H1 (cell line): ENCODE data around the gene TSC22D3. TPM values are rescaled to one million over a fixed set of nuclear protein-coding genes. Genes with fewer than 3 reads are reported as not detected.

Experiments
- CTCF ChIA-PET: fragments of 300-600 bp; sonication (Branson Sonifier 250); formaldehyde crosslinking; loops from one replicate; lab custom pipeline; 2021; ENCODE audit not compliant: partially characterized antibody; lab: Charles Lee
- POLR2A ChIA-PET: fragments of 300-600 bp; sonication (Branson Sonifier 250); formaldehyde crosslinking; loops from one replicate; lab custom pipeline; 2021; ENCODE audit warnings: inconsistent platforms; ENCODE audit not compliant: partially characterized antibody; lab: Charles Lee
- DNase-seq, 2 experiments: peaks; one replicate each; pipeline versions ENCODE4 v3.0.0 to v3.0.0-alpha.2; 2010 to 2022; ENCODE audit warnings: low spot score in 2 of 2, low read depth in 1 of 2, mixed read lengths in 1 of 2
- FAIRE-seq: peaks from 2 replicates; lab custom pipeline; 2011; peaks lifted over from hg19 to GRCh38; lab: Jason Lieb, UNC
- H2AFZ ChIP-seq: 2 replicates; pipeline ENCODE4 v1.8.1; 2012; ENCODE audit warnings: low read length, inconsistent platforms
- H2AK5ac ChIP-seq: 2 replicates; pipeline ENCODE4 v1.6.1; 2013; ENCODE audit warnings: low read depth, low read length
- H2BK120ac ChIP-seq: replicated peaks from 2 replicates; pipeline ENCODE3; 2013; ENCODE audit warnings: low read depth, low read length, inconsistent platforms
- H2BK12ac ChIP-seq: 2 replicates; pipeline ENCODE4 v1.6.1; 2013; ENCODE audit warnings: low read depth, low read length
- H2BK15ac ChIP-seq: 2 replicates; pipeline ENCODE4 v1.6.1; 2013; ENCODE audit warnings: low read length
- H2BK20ac ChIP-seq: 2 replicates; pipeline ENCODE4 v1.6.1; 2013; ENCODE audit warnings: low read length
- H2BK5ac ChIP-seq: 2 replicates; pipeline ENCODE4 v1.6.1; 2013; ENCODE audit warnings: low read depth, low read length
- H3K14ac ChIP-seq: 2 replicates; pipeline ENCODE4 v1.6.1; 2013; ENCODE audit warnings: inconsistent platforms; ENCODE audit not compliant: insufficient read length
- H3K18ac ChIP-seq: 2 replicates; pipeline ENCODE4 v1.6.1; 2013; ENCODE audit warnings: low read length; ENCODE audit errors: extremely low read depth
- H3K23ac ChIP-seq: 2 replicates; pipeline ENCODE4 v1.6.1; 2013; ENCODE audit warnings: inconsistent platforms; ENCODE audit not compliant: insufficient read length
- H3K23me2 ChIP-seq: 2 replicates; pipeline ENCODE4 v1.6.1; 2013; ENCODE audit warnings: low read depth, low read length
- H3K27ac ChIP-seq: 2 replicates; pipeline ENCODE4 v1.6.1; 2011; ENCODE audit warnings: low read depth, low read length, inconsistent platforms
- H3K27me3 ChIP-seq, 4 experiments: replicated peaks in 1 of 4; 1 replicate in 1 of 4; 2 replicates in 3 of 4; pipeline versions ENCODE4 v1.6.1 to v1.8.1; 2011 to 2013; ENCODE audit warnings: low read length in 3 of 4, mild to moderate bottlenecking in 3 of 4, inconsistent platforms in 2 of 4, mixed read lengths in 2 of 4, moderate library complexity in 1 of 4; ENCODE audit not compliant: control insufficient read depth in 3 of 4, insufficient read depth in 3 of 4; ENCODE audit errors: extremely low read depth in 1 of 4
- H3K36me3 ChIP-seq, 4 experiments: 2 replicates each; pipeline versions ENCODE4 v1.6.1 to v1.8.1; 2011 to 2013; ENCODE audit warnings: mild to moderate bottlenecking in 4 of 4, low read length in 3 of 4, moderate library complexity in 2 of 4, control low read depth in 1 of 4, inconsistent platforms in 1 of 4; ENCODE audit not compliant: insufficient read depth in 4 of 4, control insufficient read depth in 2 of 4
- H3K4ac ChIP-seq: replicated peaks from 2 replicates; pipeline ENCODE3; 2013; ENCODE audit warnings: low read length, low read depth, mixed read lengths, inconsistent platforms; ENCODE audit not compliant: insufficient read length
- H3K4me1 ChIP-seq, 4 experiments: replicated peaks in 1 of 4; 1 replicate in 1 of 4; 2 replicates in 3 of 4; pipeline versions ENCODE4 v1.6.1 to v1.8.1; 2011 to 2013; ENCODE audit warnings: low read length in 3 of 4, inconsistent platforms in 2 of 4, mixed read lengths in 1 of 4; ENCODE audit not compliant: insufficient read depth in 4 of 4, control insufficient read depth in 3 of 4
- H3K4me2 ChIP-seq, 2 experiments: 2 replicates each; pipeline versions ENCODE4 v1.6.1 to v1.8.1; 2011 to 2013; ENCODE audit warnings: low read depth in 2 of 2, low read length in 2 of 2, control low read depth in 1 of 2, inconsistent platforms in 1 of 2, mild to moderate bottlenecking in 1 of 2; ENCODE audit not compliant: insufficient read depth in 1 of 2
- H3K4me3 ChIP-seq, 4 experiments: fragments of 200-600, 300-600 bp in 1 of 4; sonication (generic), shearing (Covaris generic), sonication (Bioruptor Twin) in 1 of 4; 2 replicates each; pipeline versions ENCODE4 v1.5.1 to v1.8.1; 2011 to 2016; ENCODE audit warnings: low read length in 4 of 4, low read depth in 3 of 4, control low read depth in 2 of 4, inconsistent platforms in 2 of 4, mild to moderate bottlenecking in 2 of 4, mixed read lengths in 1 of 4, moderate library complexity in 1 of 4; ENCODE audit not compliant: insufficient read depth in 2 of 4; ENCODE audit errors: extremely low read depth in 1 of 4
- H3K56ac ChIP-seq: replicated peaks from 2 replicates; pipeline ENCODE3; 2013; ENCODE audit warnings: low read depth, mild to moderate bottlenecking, mixed read lengths, low read length, inconsistent platforms; ENCODE audit not compliant: insufficient read length
- H3K79me1 ChIP-seq: 2 replicates; pipeline ENCODE4 v1.6.1; 2013; ENCODE audit warnings: low read depth, low read length, control low read depth
- H3K79me2 ChIP-seq, 2 experiments: 2 replicates each; pipeline versions ENCODE4 v1.6.1 to v1.8.1; 2012 to 2013; ENCODE audit warnings: low read length in 2 of 2, mild to moderate bottlenecking in 2 of 2, inconsistent platforms in 1 of 2; ENCODE audit not compliant: insufficient read depth in 2 of 2, control insufficient read depth in 1 of 2
- H3K9ac ChIP-seq, 4 experiments: replicated peaks in 1 of 4; 1 replicate in 1 of 4; 2 replicates in 3 of 4; pipeline versions ENCODE4 v1.6.1 to v1.8.1; 2011 to 2013; ENCODE audit warnings: low read depth in 3 of 4, low read length in 3 of 4, control low read depth in 2 of 4, mild to moderate bottlenecking in 2 of 4, moderate library complexity in 2 of 4, inconsistent platforms in 1 of 4; ENCODE audit errors: extremely low read depth in 1 of 4
- H3K9me3 ChIP-seq, 2 experiments: 2 replicates each; pipeline versions ENCODE4 v1.6.1 to v1.8.1; 2012 to 2013; ENCODE audit warnings: mild to moderate bottlenecking in 2 of 2, moderate library complexity in 2 of 2, control low read depth in 1 of 2, inconsistent platforms in 1 of 2, low read depth in 1 of 2, low read length in 1 of 2, mixed read lengths in 1 of 2; ENCODE audit not compliant: insufficient read depth in 2 of 2
- H4K20me1 ChIP-seq, 2 experiments: replicated peaks in 1 of 2; 2 replicates each; pipeline versions ENCODE3 to v1.8.1; 2011 to 2013; ENCODE audit warnings: inconsistent platforms in 2 of 2, low read length in 2 of 2, mild to moderate bottlenecking in 1 of 2; ENCODE audit not compliant: insufficient read depth in 2 of 2, control insufficient read depth in 1 of 2
- H4K5ac ChIP-seq: 2 replicates; pipeline ENCODE4 v1.6.1; 2013; ENCODE audit warnings: low read length, low read depth, mixed read lengths, inconsistent platforms; ENCODE audit not compliant: insufficient read length
- H4K8ac ChIP-seq: 2 replicates; pipeline ENCODE4 v1.8.0; 2013; ENCODE audit warnings: mild to moderate bottlenecking, moderate library complexity, low read length, inconsistent platforms; ENCODE audit not compliant: insufficient read depth; ENCODE audit errors: extremely low read depth
- H4K91ac ChIP-seq: replicated peaks from 2 replicates; pipeline ENCODE3; 2013; ENCODE audit warnings: low read length, mixed read lengths, inconsistent platforms; ENCODE audit not compliant: insufficient read length
- CREB1 ChIP-seq: IDR thresholded peaks from 2 replicates; pipeline ENCODE4 v1.6.1; 2012; ENCODE audit warnings: inconsistent platforms
- EP300 ChIP-seq, 2 experiments: IDR thresholded peaks; 1 replicate in 1 of 2; 2 replicates in 1 of 2; pipeline ENCODE4 v1.6.1; 2011 to 2012; ENCODE audit warnings: low read depth in 2 of 2, low read length in 2 of 2, mild to moderate bottlenecking in 2 of 2, borderline replicate concordance in 1 of 2, inconsistent platforms in 1 of 2, moderate library complexity in 1 of 2
- FOSL1 ChIP-seq: IDR thresholded peaks from 2 replicates; pipeline ENCODE4 v1.6.1; 2011; ENCODE audit warnings: mild to moderate bottlenecking, low read depth, low read length, moderate library complexity; ENCODE audit not compliant: insufficient read depth
- HDAC2 ChIP-seq, 2 experiments: fragments of 300-600 bp in 1 of 2; sonication (generic) in 1 of 2; IDR thresholded peaks; 2 replicates each; pipeline ENCODE4 v1.6.1; 2011 to 2012; ENCODE audit warnings: low read depth in 2 of 2, low read length in 2 of 2, mild to moderate bottlenecking in 2 of 2, moderate library complexity in 2 of 2, borderline replicate concordance in 1 of 2, inconsistent platforms in 1 of 2
- HDAC6 ChIP-seq: IDR thresholded peaks from one replicate; pipeline ENCODE4 v1.7.1; 2012; ENCODE audit warnings: low read depth, mild to moderate bottlenecking, inconsistent platforms, low read length, moderate library complexity
- JUND ChIP-seq: IDR thresholded peaks from 2 replicates; pipeline ENCODE4 v1.6.1; 2011; ENCODE audit warnings: mild to moderate bottlenecking, improper control_type of control experiment, low read length
- KDM4A ChIP-seq: IDR thresholded peaks from one replicate; pipeline ENCODE4 v1.7.1; 2012; ENCODE audit warnings: low read depth, mild to moderate bottlenecking, moderate library complexity, low read length, inconsistent platforms; ENCODE audit not compliant: severe bottlenecking
- POLR2A ChIP-seq, 2 experiments: IDR thresholded peaks; 1 replicate in 1 of 2; 2 replicates in 1 of 2; pipeline ENCODE4 v1.6.1; 2011; ENCODE audit warnings: low read depth in 2 of 2, low read length in 2 of 2, mild to moderate bottlenecking in 2 of 2; ENCODE audit errors: control extremely low read depth in 1 of 2
- RAD21 ChIP-seq, 2 experiments: IDR thresholded peaks in 1 of 2; conservative IDR thresholded peaks in 1 of 2; 2 replicates each; pipeline ENCODE4 v1.6.1; 2011; ENCODE audit warnings: low read depth in 2 of 2, low read length in 2 of 2, improper control_type of control experiment in 1 of 2, inconsistent platforms in 1 of 2, mild to moderate bottlenecking in 1 of 2, moderate library complexity in 1 of 2
- RFX5 ChIP-seq: IDR thresholded peaks from 2 replicates; pipeline ENCODE4 v1.6.1; 2011; ENCODE audit warnings: low read depth, low read length, improper control_type of control experiment, borderline replicate concordance
- SIRT6 ChIP-seq: IDR thresholded peaks from one replicate; pipeline ENCODE4 v1.7.1; 2012; ENCODE audit warnings: low read length, inconsistent platforms
- SIX5 ChIP-seq: IDR thresholded peaks from 2 replicates; pipeline ENCODE4 v1.6.1; 2011; ENCODE audit warnings: mild to moderate bottlenecking, low read depth, low read length
- SRF ChIP-seq: IDR thresholded peaks from 2 replicates; pipeline ENCODE4 v1.6.1; 2011; ENCODE audit warnings: mild to moderate bottlenecking, low read depth, low read length, moderate library complexity
- TAF1 ChIP-seq: IDR thresholded peaks from 2 replicates; pipeline ENCODE4 v1.6.1; 2011; ENCODE audit warnings: mild to moderate bottlenecking, low read depth, low read length
- TAF7 ChIP-seq: optimal IDR thresholded peaks from 2 replicates; pipeline ENCODE3; 2011; ENCODE audit warnings: low read depth, mild to moderate bottlenecking, inconsistent platforms, low read length, moderate library complexity, borderline replicate concordance
- WGBS, 2 experiments: shearing (Covaris generic) in 1 of 2; methylation state at CpG; one replicate each; pipeline versions ENCODE4 v1.1.6 to v1.1.7; 2013 to 2015; ENCODE audit warnings: low lambda C conversion rate in 2 of 2, mixed read lengths in 2 of 2, inconsistent platforms in 1 of 2, low coverage in 1 of 2, missing lambda C conversion rate in 1 of 2; ENCODE audit not compliant: insufficient replicate concordance in 2 of 2, insufficient coverage in 1 of 2, insufficient read length in 1 of 2; ENCODE audit errors: extremely low coverage in 1 of 2, missing lambda C conversion rate in 1 of 2; 5-methylcytosine and 5-hydroxymethylcytosine counted together
- polyA plus RNA-seq, 7 experiments: library from polyadenylated mRNA; depleted of rRNA in 3 of 7; stranded (reverse) in 5 of 7; unstranded in 2 of 7; fragments of >200 nt in 5 of 7; fragments of 200-250 nt in 2 of 7; gene quantifications; 1 replicate in 5 of 7; 2 replicates in 1 of 7; 4 replicates in 1 of 7; pipeline versions ENCODE4 v1.2.1 to v1.2.3, GENCODE V29; 2011 to 2013; ENCODE audit warnings: missing spikeins in 2 of 7, mixed read lengths in 2 of 7
- total RNA-seq: library from RNA; stranded (reverse); fragmentation: NEBNext Ultra II Directional; extraction: Animal tissue kit (Norgen Biotek cat#: 25700); gene quantifications from 2 replicates; pipeline ENCODE4 v1.2.1, GENCODE V29; 2021

Gene TSC22D3
- total and polyA plus RNA-seq, 2 of the 8 experiments (the other 6 are each of a cell fraction or from before 2014, with no cell fraction given): 7.6 to 12.9 TPM

DNA sequence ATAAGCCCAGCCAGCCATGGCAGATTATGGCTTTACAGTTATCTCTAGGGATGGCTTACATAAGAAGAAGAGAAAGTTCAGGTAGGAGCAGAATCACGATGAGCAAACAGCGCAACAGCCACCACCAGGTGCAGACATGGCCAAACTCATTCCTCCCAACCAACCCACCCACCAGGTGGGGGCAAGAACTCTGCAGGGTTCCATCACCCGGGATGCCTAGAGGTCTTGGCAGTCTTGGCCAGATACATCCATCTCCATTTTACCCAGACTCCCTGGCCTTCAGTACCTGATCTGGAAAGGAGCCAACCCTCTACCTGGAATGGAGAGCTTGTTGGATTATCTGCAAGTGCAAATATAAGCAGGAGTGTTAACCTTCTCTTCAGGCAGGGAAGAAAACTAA, 7.5 kb downstream of the TSC22D3 start:
- CTCF ChIA-PET: interaction anchor here (2.6 to 3.1 kb wide), 2 partner anchors 109 to 112 kb away, joined by 12 to 14 read pairs; no protein-coding TSS in a partner anchor

More for the DNA sequence above, 7.5 kb downstream of the TSC22D3 start:
- Histone ChIP-seq H2BK20ac (no peak overlapping the region), H2AFZ (no peak overlapping the region), H3K4me2 (no peak overlapping the region), H3K36me3 (no peaks in the 10 kb centered on the region), H3K9me3 (no peaks in the 10 kb centered on the region), H3K79me2 (no peaks in the 10 kb centered on the region), H4K20me1 (no peaks in the 10 kb centered on the region), H3K18ac (no peak overlapping the region), H3K27ac (no peak overlapping the region), H2BK5ac (no peak overlapping the region), H3K14ac (no peak overlapping the region), H3K4ac (no peak overlapping the region), H3K9ac (no peak overlapping the region), H3K23me2 (no peaks in the 10 kb centered on the region), H3K56ac (no peak overlapping the region), H3K4me3 (no peak overlapping the region), H2BK12ac (no peak overlapping the region), H4K91ac (no peak overlapping the region), H4K5ac (no peak overlapping the region), H3K27me3 (no peaks in the 10 kb centered on the region; a peak in 3 of 7 replicates), H2BK120ac (no peak overlapping the region), H3K4me1 (peaks cover 0 to 5% (median 2%) of the 10 kb centered on the region in 4 experiments; a peak in 2 of 7 replicates), H3K79me1 (no peaks in the 10 kb centered on the region), H4K8ac (no peak overlapping the region), H3K23ac (no peak overlapping the region), H2BK15ac (no peak overlapping the region), H2AK5ac (no peak overlapping the region)
- TF ChIP-seq KDM4A (no peak), JUND (no peak), RAD21 (IDR thresholded peaks at IDR 0.05 in 1 of 2, conservative IDR thresholded peaks at IDR 0.05 in 1 of 2; ENCODE audit: low read depth in 2 of 2, low read length in 2 of 2) (no peak), SRF (no peak), HDAC2 (IDR thresholded peaks at IDR 0.05; ENCODE audit: borderline replicate concordance in 1 of 2, low read depth in 2 of 2, low read length in 2 of 2) (no peak), POLR2A (IDR thresholded peaks at IDR 0.05; ENCODE audit: control extremely low read depth in 1 of 2, low read depth in 2 of 2, low read length in 2 of 2) (no peak), RFX5 (no peak), HDAC6 (no peak), CREB1 (no peak), TAF7 (no peak), FOSL1 (no peak), EP300 (IDR thresholded peaks at IDR 0.05; ENCODE audit: borderline replicate concordance in 1 of 2, low read depth in 2 of 2, low read length in 2 of 2) (no peak), SIRT6 (no peak), TAF1 (no peak), SIX5 (no peak)
- POLR2A ChIA-PET: no interaction called here
- FAIRE-seq (no peak), DNase-seq (no peak)
- 80% methylated on average over 1 of the region's 3 CpGs; no CpG with 5 or more reads in 1 of the 2 experiments for WGBS, 2 experiments
